HFFc6 (cell line): ENCODE data around the gene MOCS3. TPM values are rescaled to one million over a fixed set of nuclear protein-coding genes. Genes with fewer than 3 reads are reported as not detected.
"Not testable (repeated sequence)": the region's sequence is repeated elsewhere in the genome, so short reads cannot be mapped to it uniquely, and the experiment has no call there.

ENCODE experiments used
- DNase-seq: peaks from one replicate; pipeline ENCODE4 v3.0.0-alpha.2; 2018
- H3K27ac Mint-ChIP-seq: 2 replicates; pipeline ENCODE4 v1.8.0; 2020; ENCODE audit warnings: mild to moderate bottlenecking, mixed read lengths
- H3K27me3 Mint-ChIP-seq: 2 replicates; pipeline ENCODE4 v1.8.0; 2021; ENCODE audit warnings: mild to moderate bottlenecking, moderate library complexity, mixed read lengths; ENCODE audit not compliant: insufficient read depth
- H3K36me3 Mint-ChIP-seq: 2 replicates; pipeline ENCODE4 v1.8.0; 2021; ENCODE audit warnings: low read depth, mixed read lengths
- H3K4me1 Mint-ChIP-seq: 2 replicates; pipeline ENCODE4 v1.8.0; 2020; ENCODE audit warnings: low read depth, mixed read lengths
- H3K4me3 Mint-ChIP-seq: 2 replicates; pipeline ENCODE4 v1.8.0; 2020; ENCODE audit warnings: mild to moderate bottlenecking, moderate library complexity, mixed read lengths
- H3K9me3 Mint-ChIP-seq: 2 replicates; pipeline ENCODE4 v1.8.0; 2020; ENCODE audit warnings: mild to moderate bottlenecking, mixed read lengths
- total RNA-seq, 6 experiments: library from RNA; stranded (reverse); fragmentation: NEBNext Ultra II Directional; extraction: Animal tissue kit (Norgen Biotek cat#: 25700); gene quantifications; 2 replicates in 1 of 6; 3 replicates in 5 of 6; pipeline ENCODE4 v1.2.3, GENCODE V29; 2021
- TF ChIP-seq, protein P1 (sequence below): fragments of 200-600 bp; sonication (generic); IDR thresholded peaks from 2 replicates; pipeline ENCODE4 v1.5.0; 2021; ENCODE audit warnings: antibody characterized with exemption, mild to moderate bottlenecking

Gene MOCS3
- total RNA-seq, 6 experiments from 2014 or later, result 5.0 to 6.1 (median 5.4) TPM

DNA sequence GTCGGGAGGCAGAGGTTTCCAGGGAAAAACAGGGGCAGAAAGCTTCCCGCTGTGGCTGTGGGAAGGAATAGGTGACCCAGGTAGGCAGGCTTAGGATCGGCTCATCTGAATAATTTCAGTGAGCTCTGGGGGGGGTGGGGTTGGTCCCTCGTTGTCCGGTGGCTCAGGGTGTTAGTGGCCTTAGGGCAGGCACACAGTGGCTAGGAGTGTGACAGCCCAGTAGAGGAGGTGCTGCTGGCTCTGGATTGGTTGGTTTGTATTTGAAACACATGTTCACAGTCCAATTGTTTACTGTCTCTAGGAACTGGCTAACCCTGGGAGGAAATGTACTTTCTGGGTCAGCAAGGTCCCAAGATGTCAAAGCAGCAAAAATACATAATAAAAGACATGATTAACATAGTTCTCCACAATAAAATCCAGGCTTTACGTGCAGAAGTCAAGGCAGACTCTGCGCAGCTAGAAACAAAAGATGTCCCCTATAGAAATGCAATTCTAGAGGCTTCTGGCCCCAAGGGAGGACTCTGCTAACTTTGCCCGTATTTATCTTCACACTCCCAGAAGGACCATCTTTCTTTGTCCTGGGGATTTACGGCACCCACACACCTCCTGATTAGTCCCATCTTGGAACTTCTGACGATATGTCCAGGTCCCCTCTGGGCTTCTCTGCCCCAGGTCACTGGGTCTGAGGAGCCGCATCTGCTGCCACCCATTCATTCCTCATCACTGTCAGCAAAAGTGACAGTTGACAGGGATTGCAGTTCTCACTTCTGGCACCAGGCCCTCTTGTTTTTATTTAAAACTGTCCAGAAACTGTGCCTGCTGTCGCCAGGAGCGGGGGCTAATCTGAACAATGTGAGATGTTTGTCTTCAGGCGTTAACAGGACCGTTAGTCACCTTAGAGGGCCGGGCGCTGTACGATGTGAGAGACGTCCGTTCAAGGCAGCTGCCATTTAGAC is 18.7 kb downstream of the MOCS3 start:
- peaks cover 5% of the 10 kb centered on the region for H3K27me3 Mint-ChIP-seq
- H3K9me3 Mint-ChIP-seq, result no peaks in the 10 kb centered on the region
- H3K4me3 Mint-ChIP-seq, result no peak overlapping the region
- no peak for DNase-seq
- H3K27ac Mint-ChIP-seq, result no peak overlapping the region
- TF ChIP-seq, protein P1, sequence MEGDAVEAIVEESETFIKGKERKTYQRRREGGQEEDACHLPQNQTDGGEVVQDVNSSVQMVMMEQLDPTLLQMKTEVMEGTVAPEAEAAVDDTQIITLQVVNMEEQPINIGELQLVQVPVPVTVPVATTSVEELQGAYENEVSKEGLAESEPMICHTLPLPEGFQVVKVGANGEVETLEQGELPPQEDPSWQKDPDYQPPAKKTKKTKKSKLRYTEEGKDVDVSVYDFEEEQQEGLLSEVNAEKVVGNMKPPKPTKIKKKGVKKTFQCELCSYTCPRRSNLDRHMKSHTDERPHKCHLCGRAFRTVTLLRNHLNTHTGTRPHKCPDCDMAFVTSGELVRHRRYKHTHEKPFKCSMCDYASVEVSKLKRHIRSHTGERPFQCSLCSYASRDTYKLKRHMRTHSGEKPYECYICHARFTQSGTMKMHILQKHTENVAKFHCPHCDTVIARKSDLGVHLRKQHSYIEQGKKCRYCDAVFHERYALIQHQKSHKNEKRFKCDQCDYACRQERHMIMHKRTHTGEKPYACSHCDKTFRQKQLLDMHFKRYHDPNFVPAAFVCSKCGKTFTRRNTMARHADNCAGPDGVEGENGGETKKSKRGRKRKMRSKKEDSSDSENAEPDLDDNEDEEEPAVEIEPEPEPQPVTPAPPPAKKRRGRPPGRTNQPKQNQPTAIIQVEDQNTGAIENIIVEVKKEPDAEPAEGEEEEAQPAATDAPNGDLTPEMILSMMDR, result no peak
- peaks cover 5% of the 10 kb centered on the region; the same call in 1 of the 2 replicates for H3K36me3 Mint-ChIP-seq
- H3K4me1 Mint-ChIP-seq, result peaks cover 44% of the 10 kb centered on the region

DNA sequence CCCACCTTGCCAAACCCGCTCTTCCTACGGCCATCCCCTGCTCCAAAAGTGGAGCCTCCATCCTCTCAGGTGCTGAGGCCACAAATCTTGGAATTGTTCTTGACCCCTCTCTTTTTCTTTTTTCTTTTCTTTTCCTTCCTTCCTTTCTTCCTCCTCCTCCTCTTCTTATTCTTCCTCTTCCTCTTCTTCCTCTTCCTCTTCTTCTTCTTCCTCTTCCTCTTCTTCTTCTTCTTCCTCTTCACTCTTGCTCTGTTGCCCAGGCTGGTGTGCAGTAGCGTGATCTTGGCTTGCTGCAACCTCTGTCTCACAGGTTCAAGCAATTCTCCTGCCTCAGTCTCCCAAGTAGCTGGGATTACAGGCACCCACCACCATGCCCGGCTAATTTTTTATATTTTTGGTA is 19.9 kb downstream of the MOCS3 start:
- peaks cover 55% of the 10 kb centered on the region for H3K4me1 Mint-ChIP-seq
- not testable (repeated sequence) for H3K36me3 Mint-ChIP-seq, DNase-seq, H3K9me3 Mint-ChIP-seq, H3K27me3 Mint-ChIP-seq, H3K4me3 Mint-ChIP-seq
- peak overlapping the region; percentile 97 for H3K27ac Mint-ChIP-seq

DNA sequence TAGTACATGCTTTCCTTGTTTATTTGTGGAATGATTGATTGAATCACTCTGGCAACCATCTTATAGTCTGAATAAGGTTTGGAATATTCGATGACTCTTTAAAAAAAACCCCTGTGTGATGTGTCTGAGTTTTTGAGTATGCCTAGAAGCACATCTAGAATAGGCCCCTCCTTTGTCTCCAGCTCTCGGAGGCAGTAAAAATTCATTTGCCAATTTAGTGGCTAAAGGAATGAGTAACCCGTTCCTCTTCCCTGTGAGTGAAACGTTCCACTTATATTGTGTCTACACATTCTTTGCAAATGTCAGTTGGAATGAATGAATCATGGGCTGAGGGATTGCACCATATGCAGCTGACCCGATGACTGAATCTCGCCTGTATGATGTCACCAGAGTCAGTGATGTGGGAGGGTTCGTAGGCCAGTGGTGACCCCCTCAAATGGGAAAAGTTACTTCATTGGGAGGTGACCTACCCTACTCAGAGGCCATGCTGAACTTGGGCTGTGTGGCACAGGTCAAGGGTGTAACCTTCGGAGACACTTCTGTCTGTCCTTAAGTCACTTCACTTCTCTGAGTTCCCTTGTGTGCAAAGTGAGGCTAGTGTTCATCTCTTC is 21.6 kb downstream of the MOCS3 start:
- TF ChIP-seq, protein P1, result no peak
- peaks cover 5% of the 10 kb centered on the region for H3K27me3 Mint-ChIP-seq
- H3K36me3 Mint-ChIP-seq, result no peaks in the 10 kb centered on the region
- H3K4me1 Mint-ChIP-seq, result peaks cover 55% of the 10 kb centered on the region
- no peaks in the 10 kb centered on the region for H3K9me3 Mint-ChIP-seq
- DNase-seq, result peak; percentile 100
- H3K27ac Mint-ChIP-seq, result peak overlapping the region; percentile 97
- H3K4me3 Mint-ChIP-seq, result peak overlapping the region; percentile 55

DNA sequence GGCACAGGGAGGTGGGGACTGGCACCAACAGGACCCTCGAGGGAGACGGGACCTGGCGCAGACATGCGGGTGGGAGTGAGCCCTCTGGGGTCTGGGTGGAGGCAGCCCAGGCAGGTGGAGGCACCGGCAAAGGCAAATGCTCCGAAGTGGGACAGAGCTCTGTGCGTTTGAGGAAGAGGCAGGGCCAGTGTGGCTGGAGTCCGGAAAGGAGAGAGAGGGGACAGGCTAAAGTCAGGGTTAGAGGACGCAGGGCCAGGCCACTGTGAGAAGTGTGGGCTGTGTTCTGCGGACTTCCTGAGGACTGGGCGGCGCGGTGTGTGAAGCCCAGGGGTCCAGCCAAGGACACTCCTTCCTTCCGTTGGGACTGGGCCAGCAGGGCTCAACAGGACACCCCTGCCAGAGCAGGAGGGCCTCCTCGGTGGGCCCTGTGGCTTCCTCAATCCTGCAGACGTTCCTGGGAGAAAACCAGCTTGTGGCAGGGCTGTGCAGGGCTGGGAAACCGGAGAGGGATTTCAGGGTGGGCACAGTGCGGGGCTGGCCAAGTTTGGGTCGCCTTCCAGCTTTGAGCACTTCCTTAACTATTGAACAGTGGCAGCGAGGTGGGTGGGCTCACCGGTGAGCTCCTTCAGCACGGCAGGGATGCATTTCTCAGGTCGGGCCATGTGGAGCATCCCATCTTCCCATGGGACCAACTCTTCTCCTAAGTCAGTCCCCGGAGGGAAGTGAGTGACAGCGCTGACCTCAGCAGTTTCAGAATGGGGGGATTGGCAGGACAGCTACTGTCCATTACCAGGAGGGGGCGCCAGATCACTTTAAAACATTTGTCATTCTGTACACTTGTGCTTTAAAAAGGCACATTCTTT is 22.5 kb downstream of the MOCS3 start:
- Mint-ChIP-seq H3K4me1 (peaks cover 55% of the 10 kb centered on the region), H3K27me3 (peaks cover 5% of the 10 kb centered on the region), H3K27ac (peak overlapping the region; percentile 97), H3K9me3 (no peaks in the 10 kb centered on the region), H3K4me3 (peak overlapping the region; percentile 52; the same call in 1 of the 2 replicates), H3K36me3 (no peaks in the 10 kb centered on the region)
- DNase-seq, result peak; percentile 71
- TF ChIP-seq, protein P1, result peak; percentile 98

DNA sequence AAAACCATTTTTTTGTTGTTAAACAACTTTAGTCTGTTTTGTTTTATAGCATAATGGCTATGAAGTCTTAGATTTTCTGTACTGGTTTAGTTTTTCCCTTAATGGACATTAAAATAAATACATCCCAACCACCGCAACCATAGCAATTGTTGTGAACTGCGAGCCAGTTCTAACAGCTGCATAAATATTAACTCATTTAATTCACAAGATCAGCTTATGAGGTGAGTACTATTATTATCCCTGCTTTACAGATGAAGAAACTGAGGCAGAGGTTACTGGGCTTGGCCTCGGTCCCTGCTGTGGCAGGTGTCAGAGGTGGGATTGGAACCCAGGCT is 23.1 kb downstream of the MOCS3 start:
- TF ChIP-seq, protein P1, result peak; percentile 66
- Mint-ChIP-seq H3K4me1 (peaks cover 55% of the 10 kb centered on the region), H3K27me3 (peaks cover 5% of the 10 kb centered on the region), H3K9me3 (no peaks in the 10 kb centered on the region), H3K27ac (peak overlapping the region; percentile 86), H3K4me3 (no peak overlapping the region), H3K36me3 (no peaks in the 10 kb centered on the region)
- no peak for DNase-seq
